ENCODE measurements around the gene VSIG2. TPM values are rescaled to one million over a fixed set of nuclear protein-coding genes. Genes with fewer than 3 reads are reported as not detected.
"Not testable (repeated sequence)": the region's sequence is repeated elsewhere in the genome, so short reads cannot be mapped to it uniquely, and the experiment has no call there.

The VSIG2 gene
- total RNA-seq, 4 donors from 2014 or later, result 0.60 to 3.3 (median 1.7) TPM

- no peaks in the 10 kb centered on the region for H3K27me3 ChIP-seq
- no peaks in the 10 kb centered on the region for H3K36me3 ChIP-seq
- H3K4me1 ChIP-seq, result no peaks in the 10 kb centered on the region
- no peaks in the 10 kb centered on the region for H3K9me3 ChIP-seq
- 97% methylated on average over 2 of the region's 2 CpGs for WGBS
- H3K27ac ChIP-seq, result no peak overlapping the region
- TF ChIP-seq POLR2AphosphoS5 (IDR thresholded peaks at IDR 0.05) (no peak), EP300 (IDR thresholded peaks at IDR 0.05) (no peak), POLR2A (IDR thresholded peaks at IDR 0.05) (no peak), CTCF (IDR thresholded peaks at IDR 0.05) (no peak)
- no peak overlapping the region for H3K4me3 ChIP-seq
- DNase-seq (ENCODE audit: low spot score in 2 of 2), result no peak
Measured at GRCh38 chr11:124784051-124784450, 32.0 kb upstream of the VSIG2 start.

DNA sequence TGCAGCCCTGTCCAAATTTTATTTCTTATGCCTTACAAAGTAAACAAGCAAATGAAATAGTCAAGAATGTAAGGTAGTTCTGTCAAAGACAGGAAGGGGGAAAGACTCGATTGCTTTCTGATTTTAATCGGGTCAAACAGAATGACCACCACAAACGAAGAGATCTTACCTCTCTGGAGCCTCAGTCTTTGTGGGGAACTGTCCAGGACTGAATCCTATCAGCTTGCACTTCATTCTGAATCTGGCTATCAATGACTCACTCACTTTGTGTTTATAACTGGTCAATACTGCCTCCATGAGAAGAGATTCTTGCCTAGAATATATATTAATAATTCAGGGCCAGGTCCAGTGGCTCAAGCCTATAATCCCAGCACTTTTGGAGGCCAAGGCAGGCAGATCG is 30.9 kb upstream of the VSIG2 start:
- no peak for TF ChIP-seq POLR2A (IDR thresholded peaks at IDR 0.05)
- no peak for TF ChIP-seq CTCF (IDR thresholded peaks at IDR 0.05)
- TF ChIP-seq POLR2AphosphoS5 (IDR thresholded peaks at IDR 0.05), result no peak
- no peak for TF ChIP-seq EP300 (IDR thresholded peaks at IDR 0.05)
- DNase-seq (ENCODE audit: low spot score in 2 of 2), result no peak
- 94% methylated on average over 4 of the region's 4 CpGs for WGBS
- no peak overlapping the region for H3K4me3 ChIP-seq
- no peak overlapping the region for H3K27ac ChIP-seq
- H3K36me3 ChIP-seq, result no peaks in the 10 kb centered on the region
- no peaks in the 10 kb centered on the region for H3K9me3 ChIP-seq
- H3K27me3 ChIP-seq, result no peaks in the 10 kb centered on the region
- no peaks in the 10 kb centered on the region for H3K4me1 ChIP-seq

- WGBS, result 80% methylated on average over 1 of the region's 1 CpG
- H3K4me3 ChIP-seq, result no peak overlapping the region
- no peak for DNase-seq (ENCODE audit: low spot score in 2 of 2)
- no peaks in the 10 kb centered on the region for H3K9me3 ChIP-seq
- no peaks in the 10 kb centered on the region for H3K36me3 ChIP-seq
- H3K27me3 ChIP-seq, result no peaks in the 10 kb centered on the region
- TF ChIP-seq POLR2AphosphoS5 (IDR thresholded peaks at IDR 0.05), result no peak
- no peak for TF ChIP-seq POLR2A (IDR thresholded peaks at IDR 0.05)
- no peak for TF ChIP-seq CTCF (IDR thresholded peaks at IDR 0.05)
- TF ChIP-seq EP300 (IDR thresholded peaks at IDR 0.05), result no peak
- H3K27ac ChIP-seq, result no peak overlapping the region
- H3K4me1 ChIP-seq, result no peaks in the 10 kb centered on the region
Measured at GRCh38 chr11:124779568-124779967, 27.5 kb upstream of the VSIG2 start.

DNA sequence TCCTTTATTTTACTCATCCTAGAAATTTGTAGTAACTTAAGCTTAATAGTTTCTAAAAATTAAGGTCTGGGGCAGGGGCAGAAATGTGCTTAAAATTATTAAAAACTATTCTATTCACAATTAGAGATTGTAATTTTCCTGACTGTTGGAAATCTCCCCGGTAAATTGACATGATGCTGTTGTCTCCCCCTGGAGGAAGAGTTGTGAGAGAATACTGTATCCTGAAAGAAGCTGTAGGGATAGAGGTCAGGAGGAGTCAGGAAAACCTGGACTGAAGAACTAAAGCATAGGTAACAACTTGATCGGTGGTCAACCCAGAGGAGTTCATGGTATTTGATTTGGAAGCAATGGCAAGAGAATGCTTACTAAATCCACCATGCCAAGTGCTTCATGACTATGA is 26.2 kb upstream of the VSIG2 start:
- 92% methylated on average over 2 of the region's 2 CpGs for WGBS
- Histone ChIP-seq H3K36me3 (no peaks in the 10 kb centered on the region), H3K27ac (no peak overlapping the region), H3K4me3 (no peak overlapping the region), H3K4me1 (no peaks in the 10 kb centered on the region), H3K9me3 (no peaks in the 10 kb centered on the region), H3K27me3 (no peaks in the 10 kb centered on the region)
- TF ChIP-seq EP300 (IDR thresholded peaks at IDR 0.05), result no peak
- TF ChIP-seq POLR2AphosphoS5 (IDR thresholded peaks at IDR 0.05), result no peak
- no peak for TF ChIP-seq CTCF (IDR thresholded peaks at IDR 0.05)
- TF ChIP-seq POLR2A (IDR thresholded peaks at IDR 0.05), result no peak
- no peak for DNase-seq (ENCODE audit: low spot score in 2 of 2)

DNA sequence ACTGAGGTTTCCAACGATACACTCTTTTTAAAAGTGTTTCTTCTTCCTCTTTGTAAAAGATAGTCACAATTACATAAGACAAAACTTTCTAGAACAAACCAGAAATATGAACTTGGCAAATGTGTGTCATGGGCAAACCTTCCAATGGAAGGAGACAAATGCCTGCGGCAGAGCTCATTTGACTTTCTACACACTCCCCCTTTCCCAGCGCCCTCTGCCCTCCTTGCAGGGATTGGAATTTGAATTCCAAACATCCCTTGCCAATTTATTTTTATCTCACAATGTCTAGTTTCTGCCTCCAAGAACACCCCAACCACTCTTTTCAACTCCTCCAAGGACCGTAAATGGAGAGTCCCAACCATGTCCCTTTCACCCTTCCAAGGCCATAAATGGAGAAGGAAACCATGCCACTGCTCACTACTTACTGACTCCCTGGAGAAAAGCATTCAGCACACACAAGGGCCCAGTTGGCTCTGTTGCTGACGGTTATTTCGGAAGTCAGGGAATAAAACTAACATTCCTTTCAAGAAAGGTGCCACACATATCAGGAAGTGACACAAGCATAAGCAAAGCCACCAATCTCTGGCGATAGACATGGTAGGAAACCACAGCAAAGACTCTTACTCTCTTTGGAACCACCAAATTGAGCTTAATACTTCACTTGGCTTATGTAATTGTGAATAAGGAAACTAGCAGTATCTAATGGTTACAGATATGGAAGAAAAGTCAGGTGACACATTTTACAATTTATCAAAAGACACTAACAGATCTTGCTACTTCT is 25.0 kb upstream of the VSIG2 start:
- H3K27ac ChIP-seq, result no peak overlapping the region
- H3K27me3 ChIP-seq, result no peaks in the 10 kb centered on the region
- no peak overlapping the region for H3K4me3 ChIP-seq
- peaks cover 5% of the 10 kb centered on the region for H3K36me3 ChIP-seq
- no peak for TF ChIP-seq POLR2AphosphoS5 (IDR thresholded peaks at IDR 0.05)
- TF ChIP-seq EP300 (IDR thresholded peaks at IDR 0.05), result no peak
- no peak for TF ChIP-seq POLR2A (IDR thresholded peaks at IDR 0.05)
- no peak for TF ChIP-seq CTCF (IDR thresholded peaks at IDR 0.05)
- no peaks in the 10 kb centered on the region for H3K9me3 ChIP-seq
- no peaks in the 10 kb centered on the region for H3K4me1 ChIP-seq
- DNase-seq (ENCODE audit: low spot score in 2 of 2), result no peak
- WGBS, result 85% methylated on average over 7 of the region's 7 CpGs

DNA sequence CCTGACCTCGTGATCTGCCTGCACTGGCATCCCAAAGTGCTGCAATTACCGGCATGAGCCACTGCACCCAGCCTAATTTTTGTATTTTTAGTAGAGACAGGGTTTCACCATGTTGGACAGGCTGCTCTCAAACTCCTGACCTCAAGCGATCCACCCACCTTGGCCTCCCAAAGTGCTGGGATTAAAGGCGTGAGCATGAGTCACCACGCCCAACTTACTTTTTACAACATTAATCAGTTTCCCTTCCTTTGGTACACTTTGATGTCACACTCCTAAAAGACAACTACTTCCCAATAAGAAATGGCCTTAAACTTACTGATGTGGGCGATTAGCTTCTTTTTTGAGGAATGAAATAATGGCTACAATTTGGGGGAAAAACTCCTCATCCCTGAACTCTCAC is 18.9 kb upstream of the VSIG2 start:
- peaks cover 16% of the 10 kb centered on the region for H3K36me3 ChIP-seq
- H3K9me3 ChIP-seq; H3K27ac ChIP-seq; H3K27me3 ChIP-seq; DNase-seq (ENCODE audit: low spot score in 2 of 2); H3K4me1 ChIP-seq; H3K4me3 ChIP-seq: not testable (repeated sequence)
- 96% methylated on average over 6 of the region's 6 CpGs for WGBS

Data from suprapubic skin (tissue), 4 donors.